Measurements from ENCODE around the gene ZWILCH. TPM values are rescaled to one million over a fixed set of nuclear protein-coding genes. Genes with fewer than 3 reads are reported as not detected.

The ZWILCH gene
- total and polyA plus RNA-seq, 7 donors, result 1.5 to 4.5 (median 2.9) TPM

DNA sequence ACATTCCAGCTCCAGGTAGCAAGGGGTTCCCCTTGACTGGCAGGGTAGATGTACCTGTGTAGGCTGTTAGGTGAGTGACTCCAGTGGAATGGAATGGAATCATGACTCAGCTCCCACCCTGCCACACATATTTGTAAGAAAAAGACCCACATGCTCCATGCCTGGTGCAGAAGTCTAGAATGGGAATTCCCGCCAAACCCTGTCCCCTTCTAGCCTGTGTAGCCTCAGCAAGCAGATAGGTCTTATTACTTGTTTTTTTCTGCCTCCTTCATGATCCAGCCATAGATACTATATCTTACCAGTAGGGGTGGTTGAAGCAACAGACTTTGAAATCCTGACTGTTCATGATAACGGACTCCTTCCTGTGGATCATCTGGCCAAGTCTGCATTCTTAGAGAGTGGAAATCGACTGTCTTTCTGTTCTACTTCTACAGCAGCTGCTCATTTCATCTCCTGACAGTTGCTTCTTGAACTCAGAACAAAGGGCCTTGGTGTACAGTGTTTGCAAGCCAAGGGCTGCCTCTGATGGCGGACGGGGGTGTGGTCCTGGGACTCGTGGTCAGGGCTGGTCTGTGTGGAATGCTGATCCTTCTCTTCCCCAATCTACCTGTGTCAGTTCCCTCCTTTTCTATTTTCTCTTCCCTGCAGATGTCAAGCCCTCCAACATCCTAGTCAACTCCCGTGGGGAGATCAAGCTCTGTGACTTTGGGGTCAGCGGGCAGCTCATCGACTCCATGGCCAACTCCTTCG, 23.8 kb upstream of the ZWILCH start:
- H3K4me3 ChIP-seq, result no peak overlapping the region
- H3K4me1 ChIP-seq, result peaks cover 5% of the 10 kb centered on the region
- H3K27ac ChIP-seq, result no peak overlapping the region
- H3K9me3 ChIP-seq, result no peaks in the 10 kb centered on the region
- intact Hi-C loops (cut with DNase I), result loop anchor here in 1 of 2 donors (10.0 kb wide), 1 partner anchor 1466 kb away; no protein-coding TSS in a partner anchor
- 76 to 89% (median 88%) methylated on average over 10 of the region's 10 CpGs for WGBS, 3 donors
- DNase-seq (no peak), ATAC-seq (no peak)
- peaks cover 0 to 33% of the 10 kb centered on the region in 2 donors for H3K36me3 ChIP-seq (ENCODE audit: insufficient read depth in 1 of 2, low read depth in 1 of 2)
- TF ChIP-seq CTCF (IDR thresholded peaks at IDR 0.05), result no peak
- no peaks in the 10 kb centered on the region for H3K27me3 ChIP-seq (ENCODE audit: insufficient read depth in 3 of 3, low read length in 2 of 3)

- Histone ChIP-seq H3K27ac (no peak overlapping the region), H3K4me3 (no peak overlapping the region), H3K9me3 (no peaks in the 10 kb centered on the region), H3K27me3 (ENCODE audit: insufficient read depth in 3 of 3, low read length in 2 of 3) (no peaks in the 10 kb centered on the region), H3K36me3 (ENCODE audit: insufficient read depth in 1 of 2, low read depth in 1 of 2) (peaks cover 0 to 45% of the 10 kb centered on the region in 2 donors), H3K4me1 (peaks cover 5% of the 10 kb centered on the region)
- TF ChIP-seq CTCF (IDR thresholded peaks at IDR 0.05), result no peak
- DNase-seq (no peak), ATAC-seq (peak in 2 of 4 donors; percentile 25 to 39)
- intact Hi-C loops (cut with DNase I), result loop anchor here in 1 of 2 donors (10.0 kb wide), 1 partner anchor 1468 kb away; no protein-coding TSS in a partner anchor
- WGBS, 3 donors, result 70 to 74% (median 71%) methylated on average over 9 of the region's 9 CpGs
Measured at GRCh38 chr15:66482539-66482938, 22.6 kb upstream of the ZWILCH start.

GRCh38 chr15:66483131-66483566, 22.0 kb upstream of the ZWILCH start:
- H3K4me1 ChIP-seq, result peaks cover 5% of the 10 kb centered on the region
- WGBS, 3 donors, result 59 to 74% (median 65%) methylated on average over 3 of the region's 3 CpGs
- H3K9me3 ChIP-seq, result no peaks in the 10 kb centered on the region
- no peaks in the 10 kb centered on the region for H3K27me3 ChIP-seq (ENCODE audit: insufficient read depth in 3 of 3, low read length in 2 of 3)
- intact Hi-C loops (cut with DNase I), result loop anchor here in 1 of 2 donors (10.0 kb wide), 1 partner anchor 1468 kb away; no protein-coding TSS in a partner anchor
- no peak overlapping the region for H3K4me3 ChIP-seq
- ATAC-seq, result peak in 3 of 4 donors; percentile 73 to 82 (median 80)
- DNase-seq, result peak; percentile 34 to 56
- H3K36me3 ChIP-seq (ENCODE audit: insufficient read depth in 1 of 2, low read depth in 1 of 2), result peaks cover 0 to 51% of the 10 kb centered on the region in 2 donors
- no peak overlapping the region for H3K27ac ChIP-seq
- no peak for TF ChIP-seq CTCF (IDR thresholded peaks at IDR 0.05)

- peaks cover 0 to 64% of the 10 kb centered on the region in 2 donors for H3K36me3 ChIP-seq (ENCODE audit: insufficient read depth in 1 of 2, low read depth in 1 of 2)
- DNase-seq (no peak), ATAC-seq (no peak)
- no peaks in the 10 kb centered on the region for H3K27me3 ChIP-seq (ENCODE audit: insufficient read depth in 3 of 3, low read length in 2 of 3)
- intact Hi-C loops (cut with DNase I), result loop anchor here in 1 of 2 donors (10.0 kb wide), 1 partner anchor 1470 kb away; no protein-coding TSS in a partner anchor
- no peak overlapping the region for H3K27ac ChIP-seq
- peaks cover 11% of the 10 kb centered on the region for H3K4me1 ChIP-seq
- TF ChIP-seq CTCF (IDR thresholded peaks at IDR 0.05), result no peak
- WGBS, 3 donors, result 60 to 68% (median 67%) methylated on average over 5 of the region's 5 CpGs
- H3K9me3 ChIP-seq, result no peaks in the 10 kb centered on the region
- no peak overlapping the region for H3K4me3 ChIP-seq
Measured at GRCh38 chr15:66484539-66485112, 20.5 kb upstream of the ZWILCH start.

All from psoas muscle (tissue), 8 donors.